ENCODE measurements around the gene WASHC2A. TPM values are rescaled to one million over a fixed set of nuclear protein-coding genes. Genes with fewer than 3 reads are reported as not detected.
"Not testable (repeated sequence)": the region's sequence is repeated elsewhere in the genome, so short reads cannot be mapped to it uniquely, and the experiment has no call there.

The WASHC2A gene
- total and polyA plus RNA-seq, 5 donors from 2014 or later = 10.5 to 65.4 (median 17.2) TPM

DNA sequence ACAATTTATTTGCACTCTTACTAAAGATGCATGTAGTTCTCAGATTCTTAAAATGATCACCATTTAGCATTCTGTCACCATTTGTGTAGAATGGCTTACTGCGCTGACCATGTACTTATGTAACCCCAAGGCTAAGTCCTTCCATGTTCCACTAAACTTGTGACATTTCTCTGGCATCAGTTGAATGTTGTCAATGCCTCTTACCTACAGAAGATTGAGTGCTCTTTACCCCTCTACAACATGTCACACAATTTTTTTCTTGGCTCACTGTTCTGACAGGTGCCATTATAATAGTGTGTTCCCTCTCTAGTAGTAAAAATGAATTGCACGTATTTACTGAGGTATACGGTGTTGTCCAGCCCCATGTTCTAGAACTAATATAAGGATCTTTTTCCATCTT is 100.1 kb downstream of the WASHC2A start:
- not testable (repeated sequence) for H3K9me3 Mint-ChIP-seq

DNA sequence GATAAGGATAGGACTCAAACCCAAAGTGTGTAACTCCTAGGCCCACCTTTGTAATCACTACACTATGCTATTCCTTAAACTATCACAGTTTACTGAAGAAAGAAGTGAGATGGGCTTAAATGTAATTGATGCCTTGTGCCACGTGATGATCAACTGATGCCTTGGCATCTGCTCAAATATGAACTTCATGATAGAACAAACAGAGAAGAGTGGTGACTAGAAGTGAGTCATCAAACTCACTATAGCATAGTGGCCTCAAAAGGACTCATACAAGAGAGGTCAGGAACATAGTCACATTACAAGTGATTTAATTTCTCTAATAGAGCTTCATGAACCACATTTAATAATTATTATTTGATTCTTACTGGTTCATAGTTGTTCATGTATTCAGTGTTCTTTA is 101.8 kb downstream of the WASHC2A start:
- DNase-seq; H3K27me3 ChIP-seq (ENCODE audit: control insufficient read depth, insufficient read depth, low read length); H3K4me1 Mint-ChIP-seq; H3K27ac ChIP-seq (ENCODE audit: insufficient read depth, low read length, poor library complexity, severe bottlenecking); H3K4me3 ChIP-seq (ENCODE audit: low read depth, low read length); H3K4me3 Mint-ChIP-seq; ATAC-seq (ENCODE audit: low read depth in 2 of 2); H3K9me3 Mint-ChIP-seq; H3K27ac Mint-ChIP-seq; H3K4me1 ChIP-seq (ENCODE audit: control insufficient read depth, insufficient read depth, low read length, poor library complexity, severe bottlenecking); H3K9me3 ChIP-seq (ENCODE audit: control insufficient read depth in 2 of 2, low read length in 2 of 2); H3K36me3 Mint-ChIP-seq; H3K27me3 Mint-ChIP-seq; H3K36me3 ChIP-seq (ENCODE audit: control insufficient read depth, insufficient read depth, low read length): not testable (repeated sequence)

More for the DNA sequence above, 100.1 kb downstream of the WASHC2A start:
- not testable (repeated sequence) for H3K27me3 Mint-ChIP-seq; H3K4me3 Mint-ChIP-seq; H3K27ac ChIP-seq (ENCODE audit: insufficient read depth, low read length, poor library complexity, severe bottlenecking); H3K4me1 ChIP-seq (ENCODE audit: control insufficient read depth, insufficient read depth, low read length, poor library complexity, severe bottlenecking); DNase-seq; H3K27ac Mint-ChIP-seq; H3K27me3 ChIP-seq (ENCODE audit: control insufficient read depth, insufficient read depth, low read length); H3K36me3 Mint-ChIP-seq; H3K4me1 Mint-ChIP-seq; ATAC-seq (ENCODE audit: low read depth in 2 of 2); H3K4me3 ChIP-seq (ENCODE audit: low read depth, low read length); H3K36me3 ChIP-seq (ENCODE audit: control insufficient read depth, insufficient read depth, low read length); H3K9me3 ChIP-seq (ENCODE audit: control insufficient read depth in 2 of 2, low read length in 2 of 2)

DNA sequence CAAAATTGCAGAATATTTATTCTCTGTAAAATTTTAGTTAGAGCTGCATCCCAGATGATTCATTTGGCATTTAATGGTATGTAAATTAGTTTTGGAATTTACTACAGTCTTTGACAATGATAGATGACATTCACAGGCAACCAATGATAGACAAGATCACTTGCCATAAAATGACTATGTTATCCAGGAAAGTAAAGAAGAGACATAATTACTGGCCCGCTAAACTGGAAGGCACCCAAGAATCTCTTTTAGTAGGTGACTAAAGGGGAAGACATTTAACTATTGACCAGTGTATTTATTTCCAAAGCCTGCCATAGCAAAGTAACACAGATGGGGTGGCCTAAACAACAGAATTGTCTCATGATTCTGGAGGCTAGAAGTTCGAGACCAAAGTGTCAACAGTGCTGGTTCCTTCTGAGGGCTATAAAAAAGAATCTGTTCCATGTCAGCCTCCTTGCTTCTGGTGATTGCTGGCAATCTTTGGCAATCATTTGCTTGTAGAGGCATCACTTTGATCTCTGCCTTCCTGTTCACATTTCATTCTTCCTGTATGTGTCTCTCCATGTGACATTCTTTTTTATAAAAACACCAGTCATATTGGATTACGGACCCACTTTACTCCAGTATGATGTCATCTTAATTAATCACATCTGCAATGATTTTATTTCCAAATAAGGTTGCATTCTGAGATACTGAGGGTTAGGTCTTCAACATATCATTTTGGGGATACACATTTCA is 107.2 kb downstream of the WASHC2A start:
- not testable (repeated sequence) for H3K4me3 ChIP-seq (ENCODE audit: low read depth, low read length); H3K27ac Mint-ChIP-seq; H3K4me1 Mint-ChIP-seq; H3K9me3 Mint-ChIP-seq; DNase-seq; H3K4me1 ChIP-seq (ENCODE audit: control insufficient read depth, insufficient read depth, low read length, poor library complexity, severe bottlenecking); H3K27ac ChIP-seq (ENCODE audit: insufficient read depth, low read length, poor library complexity, severe bottlenecking); H3K27me3 ChIP-seq (ENCODE audit: control insufficient read depth, insufficient read depth, low read length); H3K4me3 Mint-ChIP-seq; H3K9me3 ChIP-seq (ENCODE audit: control insufficient read depth in 2 of 2, low read length in 2 of 2); H3K36me3 ChIP-seq (ENCODE audit: control insufficient read depth, insufficient read depth, low read length); H3K36me3 Mint-ChIP-seq; ATAC-seq (ENCODE audit: low read depth in 2 of 2)
- H3K27me3 Mint-ChIP-seq = peaks cover 10% of the 10 kb centered on the region

Other genes with a start within 250 kb of the WASHC2A start
- gene PARG, start 125.9 kb upstream of the WASHC2A start, total RNA-seq = 30.4 TPM
- gene PARG, start 125.9 kb upstream of the WASHC2A start, polyA plus RNA-seq = 10 to 100 TPM in 3 of 4 donors, 1 to 10 TPM in 1; 9.7 to 14.7 (median 12.0) TPM
- gene TIMM23B, start 125.9 kb upstream of the WASHC2A start, total RNA-seq = 30.0 TPM
- gene TIMM23B, start 125.9 kb upstream of the WASHC2A start, polyA plus RNA-seq = 1 to 10 TPM; 8.1 to 9.2 (median 8.4) TPM
- 18.9 TPM for gene AGAP6, start 79.5 kb upstream of the WASHC2A start, total RNA-seq
- 1 to 10 TPM in 1 of 4 donors, under 1 TPM in 3; 0.26 to 1.6 (median 0.67) TPM for gene AGAP6, start 79.5 kb upstream of the WASHC2A start, polyA plus RNA-seq
- 1.6 TPM for gene ASAH2, start 183.6 kb downstream of the WASHC2A start, total RNA-seq
- gene ASAH2, start 183.6 kb downstream of the WASHC2A start, polyA plus RNA-seq = 1 to 10 TPM in 3 of 4 donors, under 1 TPM in 1; 0.85 to 6.0 (median 2.5) TPM

Data from CD4-positive, CD25-positive, alpha-beta regulatory T cell (primary cell).